GM12872 (cell line): ENCODE data around the gene PMM2.

Experiments used
- TF ChIP-seq, protein P1 (sequence below): IDR thresholded peaks from 3 replicates; pipeline ENCODE4 v1.5.1; 2011; ENCODE audit warnings: low read depth, mild to moderate bottlenecking, low read length, moderate library complexity; ENCODE audit not compliant: insufficient read depth

PMM2 gene

DNA sequence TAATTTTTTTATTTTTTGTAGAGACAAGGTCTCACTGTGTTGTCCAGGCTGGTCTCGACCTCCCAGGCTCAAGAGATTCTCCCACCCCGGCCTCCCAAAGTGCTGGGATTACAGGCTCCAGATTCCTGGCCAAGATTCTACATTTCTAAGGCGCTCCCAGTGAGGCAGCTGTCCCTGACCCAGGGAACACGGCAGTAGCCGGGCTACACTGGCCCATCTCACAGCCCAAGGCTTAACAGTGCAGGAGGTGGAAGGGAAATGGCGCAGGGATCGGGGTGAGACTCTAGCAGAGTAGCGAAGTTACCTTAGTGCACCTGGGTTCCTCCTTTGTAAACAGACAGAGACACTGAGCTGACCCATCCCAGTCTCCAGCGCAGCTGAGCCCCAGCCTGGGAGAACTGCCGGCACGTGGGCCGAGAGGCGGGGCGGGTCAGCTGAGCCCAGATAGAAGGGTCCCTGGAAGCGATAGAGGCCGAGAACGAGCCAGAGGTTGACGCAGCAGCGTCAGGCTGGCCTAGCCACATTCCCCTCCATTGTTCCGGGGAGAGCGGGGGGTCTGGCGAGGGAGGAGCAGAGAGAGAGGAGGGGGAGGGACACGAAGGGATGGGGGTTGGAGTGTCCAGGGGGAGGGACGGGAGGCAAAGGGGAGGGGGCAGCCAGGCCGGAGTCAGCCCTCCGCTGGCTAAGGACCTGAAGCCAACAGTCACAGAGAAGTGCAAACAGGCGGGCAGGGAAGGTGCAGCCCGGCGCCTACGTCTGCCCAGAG lies 68.7 kb downstream of the PMM2 start:
- TF ChIP-seq, protein P1, sequence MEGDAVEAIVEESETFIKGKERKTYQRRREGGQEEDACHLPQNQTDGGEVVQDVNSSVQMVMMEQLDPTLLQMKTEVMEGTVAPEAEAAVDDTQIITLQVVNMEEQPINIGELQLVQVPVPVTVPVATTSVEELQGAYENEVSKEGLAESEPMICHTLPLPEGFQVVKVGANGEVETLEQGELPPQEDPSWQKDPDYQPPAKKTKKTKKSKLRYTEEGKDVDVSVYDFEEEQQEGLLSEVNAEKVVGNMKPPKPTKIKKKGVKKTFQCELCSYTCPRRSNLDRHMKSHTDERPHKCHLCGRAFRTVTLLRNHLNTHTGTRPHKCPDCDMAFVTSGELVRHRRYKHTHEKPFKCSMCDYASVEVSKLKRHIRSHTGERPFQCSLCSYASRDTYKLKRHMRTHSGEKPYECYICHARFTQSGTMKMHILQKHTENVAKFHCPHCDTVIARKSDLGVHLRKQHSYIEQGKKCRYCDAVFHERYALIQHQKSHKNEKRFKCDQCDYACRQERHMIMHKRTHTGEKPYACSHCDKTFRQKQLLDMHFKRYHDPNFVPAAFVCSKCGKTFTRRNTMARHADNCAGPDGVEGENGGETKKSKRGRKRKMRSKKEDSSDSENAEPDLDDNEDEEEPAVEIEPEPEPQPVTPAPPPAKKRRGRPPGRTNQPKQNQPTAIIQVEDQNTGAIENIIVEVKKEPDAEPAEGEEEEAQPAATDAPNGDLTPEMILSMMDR, result no peak

DNA sequence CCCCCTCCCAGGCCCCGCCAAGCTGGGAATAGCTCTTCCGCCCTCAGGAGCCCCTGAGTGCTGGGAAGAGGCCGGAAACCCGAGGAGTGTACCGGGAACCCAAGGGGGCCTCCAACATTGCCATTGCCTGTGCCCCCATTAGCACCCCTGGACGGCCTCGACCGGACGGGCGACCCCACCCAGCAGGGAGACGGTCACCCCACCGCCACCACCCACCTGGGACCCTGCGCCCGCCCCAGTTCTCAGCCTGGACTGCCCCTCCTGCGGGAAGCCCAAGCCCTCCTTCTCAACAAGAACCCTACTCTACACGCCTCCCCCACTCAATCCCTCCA lies 69.2 kb downstream of the PMM2 start:
- TF ChIP-seq, protein P1, result no peak

DNA sequence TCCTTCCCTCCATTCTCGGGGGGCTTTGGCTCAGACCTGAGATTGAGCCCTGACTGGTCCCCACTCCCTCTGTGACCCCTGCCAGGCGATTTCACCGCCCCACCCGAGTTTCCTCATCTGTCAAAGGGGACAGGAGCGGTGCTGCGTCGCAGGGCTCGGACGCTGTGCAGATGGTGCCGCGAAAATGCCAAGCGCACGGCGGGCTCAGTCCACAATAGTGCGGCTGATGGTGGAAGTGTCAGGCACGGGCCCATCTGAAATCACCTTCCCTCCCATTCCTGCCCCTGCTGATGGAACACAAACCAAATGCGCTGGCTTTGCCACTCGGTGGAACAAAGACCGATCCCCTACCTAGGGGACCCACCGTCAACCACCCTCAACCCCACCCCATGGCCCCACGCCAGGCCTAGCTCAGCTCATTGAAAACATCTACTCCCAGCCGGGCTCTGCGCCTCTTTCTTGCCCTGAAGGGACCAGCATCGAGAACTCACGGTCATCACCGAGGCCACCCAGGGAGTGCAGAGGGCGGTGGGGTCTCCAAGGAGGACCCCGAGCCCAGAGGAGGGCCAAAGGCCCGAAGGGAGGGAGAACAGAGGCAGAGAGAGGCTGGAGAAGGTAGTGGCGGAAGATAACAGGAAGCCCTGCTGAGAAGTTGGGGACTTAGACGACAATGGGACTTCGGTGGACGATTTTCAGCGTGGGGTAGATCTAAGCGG lies 69.7 kb downstream of the PMM2 start:
- TF ChIP-seq, protein P1, result no peak

DNA sequence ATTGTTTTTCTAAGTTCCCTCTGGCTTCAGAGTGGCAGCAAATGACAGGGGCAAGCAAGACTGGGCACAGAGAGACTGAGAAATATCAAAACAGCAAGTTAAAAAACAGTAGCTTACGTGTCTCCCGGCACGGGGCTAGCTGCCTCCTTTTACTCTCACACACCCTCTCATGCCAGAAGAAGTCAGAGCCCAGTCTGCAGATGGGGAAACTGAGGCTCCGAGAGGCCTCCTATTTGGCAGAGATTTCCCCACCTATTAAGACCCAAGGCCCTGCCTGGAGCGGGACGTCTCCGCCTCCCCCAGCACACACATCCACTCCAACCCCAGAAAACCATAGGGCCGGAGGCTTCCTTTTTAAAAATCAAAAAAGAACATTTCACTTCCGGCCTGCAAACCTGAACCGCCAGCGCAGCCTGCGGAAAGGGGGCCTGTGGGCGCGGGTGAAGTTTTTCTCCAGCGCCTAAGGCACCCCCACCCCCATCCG lies 70.3 kb downstream of the PMM2 start:
- TF ChIP-seq, protein P1, result no peak

DNA sequence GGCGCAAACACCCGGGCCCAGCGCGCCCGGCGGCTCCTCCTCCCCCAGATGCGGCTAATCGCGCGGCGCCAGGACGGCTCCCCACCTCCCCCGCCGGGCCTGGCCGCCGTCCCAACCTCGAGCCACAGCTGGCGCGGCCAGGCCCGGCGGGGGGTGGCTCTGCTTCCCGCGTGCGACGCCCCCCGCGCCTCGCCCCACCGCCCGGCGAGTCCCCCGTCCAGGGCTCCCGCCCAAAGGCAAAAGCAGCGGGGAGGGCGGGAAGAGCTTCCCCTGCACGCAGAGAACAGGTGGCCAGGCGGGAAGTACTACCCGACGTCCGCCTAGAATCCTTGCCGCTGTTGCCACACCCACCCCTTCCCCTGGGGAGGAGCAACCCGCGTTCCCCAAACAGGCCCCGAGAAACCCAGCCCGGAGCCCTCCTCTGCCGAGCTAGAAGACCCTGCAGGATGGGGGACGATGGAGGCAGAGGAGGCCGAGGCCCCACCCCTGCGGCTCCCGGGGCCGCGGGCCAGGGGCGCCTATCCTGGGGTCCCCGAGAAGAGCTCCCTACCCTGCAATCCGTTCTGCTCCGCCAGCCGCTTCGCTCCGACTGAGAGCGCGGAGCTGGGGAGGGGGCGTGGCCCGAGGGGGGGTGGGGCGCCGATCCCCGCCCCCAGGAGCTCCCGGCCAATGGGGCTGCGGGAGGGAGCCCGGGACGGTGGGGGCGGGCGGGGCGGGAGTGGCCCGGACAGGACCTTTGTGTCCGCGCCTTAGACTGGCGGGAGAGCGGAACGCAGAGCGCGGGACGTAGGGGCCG lies 71.0 kb downstream of the PMM2 start, which contains the start of gene CARHSP1:
CARHSP1 (minus strand) TSS at position 591 of the 796 bp plus-strand sequence. CDS start 9,678 bp downstream, outside the sequence.
- TF ChIP-seq, protein P1, result no peak

DNA sequence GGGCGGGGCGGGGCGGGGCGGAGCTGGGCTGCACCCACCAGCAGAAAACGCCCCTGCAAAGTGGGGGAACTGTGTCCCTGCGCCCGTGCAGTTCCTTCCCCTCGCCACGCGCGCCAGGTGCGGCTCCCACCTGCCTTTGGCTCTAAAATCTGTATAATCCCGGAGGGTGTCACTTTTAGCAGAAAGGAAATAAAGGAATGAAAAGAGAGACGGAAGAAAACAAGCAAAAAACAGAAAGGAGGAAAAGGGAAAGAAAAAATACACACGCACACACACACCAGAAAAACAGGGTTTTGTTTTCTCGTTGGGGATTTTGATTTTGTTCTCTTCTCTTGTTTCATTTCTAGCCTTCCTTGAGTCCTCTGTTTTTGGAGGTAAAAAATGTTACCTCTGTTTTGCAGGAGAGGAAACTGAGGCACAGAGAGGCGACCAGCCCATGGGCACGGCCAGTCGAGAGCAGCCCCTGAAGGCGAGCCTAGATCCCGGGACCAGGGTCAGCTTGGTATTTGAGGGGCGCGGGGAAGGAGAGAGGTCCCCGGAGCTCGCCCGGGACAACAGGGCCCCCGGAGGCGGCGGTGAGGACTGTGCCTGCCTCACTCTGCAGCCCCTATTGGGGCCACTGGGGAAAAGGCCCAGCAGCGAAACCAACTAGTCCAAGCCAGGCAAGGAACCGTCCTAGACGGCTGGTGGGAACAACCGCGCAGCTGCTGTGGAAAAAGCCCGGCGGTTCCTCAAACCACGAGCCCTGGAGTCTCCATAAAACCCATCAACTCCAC lies 71.8 kb downstream of the PMM2 start:
- TF ChIP-seq, protein P1, result peak; percentile 24; the same call in 2 of the 3 replicates
